ENCODE measurements around the gene DST.

DNA sequence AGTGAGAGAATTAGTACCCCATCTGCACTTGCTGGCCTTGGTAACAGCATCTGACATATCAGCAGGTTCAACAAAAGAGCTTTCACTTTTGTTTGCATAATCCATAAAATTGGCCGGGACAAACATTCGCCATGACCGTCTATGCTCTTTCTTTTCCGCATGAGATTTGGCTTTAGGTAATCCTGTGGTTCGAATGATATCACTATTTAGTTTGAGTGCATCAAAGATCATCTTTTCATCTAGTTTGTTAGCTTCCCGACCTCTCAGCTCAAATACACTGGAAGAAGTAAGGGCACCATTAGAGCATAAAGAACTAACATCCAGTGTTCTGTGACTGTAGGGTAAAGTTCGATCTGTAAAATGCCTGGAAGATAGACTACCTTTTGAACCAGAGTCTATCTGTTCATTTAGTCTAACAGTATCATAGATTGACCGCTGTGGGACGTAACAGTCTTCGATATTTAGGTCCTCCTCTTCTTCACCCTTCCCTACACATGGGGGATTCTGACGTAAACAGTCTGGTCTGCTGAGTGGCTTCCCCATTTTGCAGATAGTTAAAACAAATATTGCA is 101.6 kb downstream of the DST start:
- TF ChIP-seq, protein P1, sequence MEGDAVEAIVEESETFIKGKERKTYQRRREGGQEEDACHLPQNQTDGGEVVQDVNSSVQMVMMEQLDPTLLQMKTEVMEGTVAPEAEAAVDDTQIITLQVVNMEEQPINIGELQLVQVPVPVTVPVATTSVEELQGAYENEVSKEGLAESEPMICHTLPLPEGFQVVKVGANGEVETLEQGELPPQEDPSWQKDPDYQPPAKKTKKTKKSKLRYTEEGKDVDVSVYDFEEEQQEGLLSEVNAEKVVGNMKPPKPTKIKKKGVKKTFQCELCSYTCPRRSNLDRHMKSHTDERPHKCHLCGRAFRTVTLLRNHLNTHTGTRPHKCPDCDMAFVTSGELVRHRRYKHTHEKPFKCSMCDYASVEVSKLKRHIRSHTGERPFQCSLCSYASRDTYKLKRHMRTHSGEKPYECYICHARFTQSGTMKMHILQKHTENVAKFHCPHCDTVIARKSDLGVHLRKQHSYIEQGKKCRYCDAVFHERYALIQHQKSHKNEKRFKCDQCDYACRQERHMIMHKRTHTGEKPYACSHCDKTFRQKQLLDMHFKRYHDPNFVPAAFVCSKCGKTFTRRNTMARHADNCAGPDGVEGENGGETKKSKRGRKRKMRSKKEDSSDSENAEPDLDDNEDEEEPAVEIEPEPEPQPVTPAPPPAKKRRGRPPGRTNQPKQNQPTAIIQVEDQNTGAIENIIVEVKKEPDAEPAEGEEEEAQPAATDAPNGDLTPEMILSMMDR (conservative IDR thresholded peaks at IDR 0.05; ENCODE audit: low read depth, low read length), result no peak
- TF ChIP-seq EZH2 (IDR thresholded peaks at IDR 0.05; ENCODE audit: borderline replicate concordance, low read depth, low read length, poor library complexity, severe bottlenecking), result no peak
